GM23338 (cell line): ENCODE results near the gene SMC4.

ENCODE experiments used
- JUNB ChIP-seq: IDR thresholded peaks from one replicate; pipeline ENCODE4 v1.6.1; 2016; ENCODE audit warnings: antibody characterized with exemption; ENCODE audit not compliant: unreplicated experiment
- TF ChIP-seq, protein P1 (sequence below), 2 experiments: fragments of 200-600 bp in 1 of 2; sonication (generic) in 1 of 2; conservative IDR thresholded peaks; 2 replicates each; pipeline versions ENCODE4 v1.5.1 to v1.6.1; 2016 to 2017; ENCODE audit warnings: antibody characterized with exemption in 2 of 2, low read depth in 2 of 2, mild to moderate bottlenecking in 2 of 2, moderate library complexity in 1 of 2

- TF ChIP-seq, protein P1, sequence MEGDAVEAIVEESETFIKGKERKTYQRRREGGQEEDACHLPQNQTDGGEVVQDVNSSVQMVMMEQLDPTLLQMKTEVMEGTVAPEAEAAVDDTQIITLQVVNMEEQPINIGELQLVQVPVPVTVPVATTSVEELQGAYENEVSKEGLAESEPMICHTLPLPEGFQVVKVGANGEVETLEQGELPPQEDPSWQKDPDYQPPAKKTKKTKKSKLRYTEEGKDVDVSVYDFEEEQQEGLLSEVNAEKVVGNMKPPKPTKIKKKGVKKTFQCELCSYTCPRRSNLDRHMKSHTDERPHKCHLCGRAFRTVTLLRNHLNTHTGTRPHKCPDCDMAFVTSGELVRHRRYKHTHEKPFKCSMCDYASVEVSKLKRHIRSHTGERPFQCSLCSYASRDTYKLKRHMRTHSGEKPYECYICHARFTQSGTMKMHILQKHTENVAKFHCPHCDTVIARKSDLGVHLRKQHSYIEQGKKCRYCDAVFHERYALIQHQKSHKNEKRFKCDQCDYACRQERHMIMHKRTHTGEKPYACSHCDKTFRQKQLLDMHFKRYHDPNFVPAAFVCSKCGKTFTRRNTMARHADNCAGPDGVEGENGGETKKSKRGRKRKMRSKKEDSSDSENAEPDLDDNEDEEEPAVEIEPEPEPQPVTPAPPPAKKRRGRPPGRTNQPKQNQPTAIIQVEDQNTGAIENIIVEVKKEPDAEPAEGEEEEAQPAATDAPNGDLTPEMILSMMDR (conservative IDR thresholded peaks at IDR 0.05; ENCODE audit: low read depth in 2 of 2): no peak
- TF ChIP-seq JUNB: no peak
These were observed 1.3 kb downstream of the SMC4 start for GRCh38 chr3:160400702-160401150.
